GM21360 (cell line): Measurements from ENCODE around the gene OCLN.
"Not testable (repeated sequence)": the region's sequence is repeated elsewhere in the genome, so short reads cannot be mapped to it uniquely, and the experiment has no call there.

Experiments used
- ATAC-seq: cut with Tn5 transposase; IDR thresholded peaks from one replicate; pipeline ENCODE4 v1.9.1; 2021; ENCODE audit warnings: mild to moderate bottlenecking, moderate library complexity; ENCODE audit not compliant: unreplicated experiment

OCLN gene

DNA sequence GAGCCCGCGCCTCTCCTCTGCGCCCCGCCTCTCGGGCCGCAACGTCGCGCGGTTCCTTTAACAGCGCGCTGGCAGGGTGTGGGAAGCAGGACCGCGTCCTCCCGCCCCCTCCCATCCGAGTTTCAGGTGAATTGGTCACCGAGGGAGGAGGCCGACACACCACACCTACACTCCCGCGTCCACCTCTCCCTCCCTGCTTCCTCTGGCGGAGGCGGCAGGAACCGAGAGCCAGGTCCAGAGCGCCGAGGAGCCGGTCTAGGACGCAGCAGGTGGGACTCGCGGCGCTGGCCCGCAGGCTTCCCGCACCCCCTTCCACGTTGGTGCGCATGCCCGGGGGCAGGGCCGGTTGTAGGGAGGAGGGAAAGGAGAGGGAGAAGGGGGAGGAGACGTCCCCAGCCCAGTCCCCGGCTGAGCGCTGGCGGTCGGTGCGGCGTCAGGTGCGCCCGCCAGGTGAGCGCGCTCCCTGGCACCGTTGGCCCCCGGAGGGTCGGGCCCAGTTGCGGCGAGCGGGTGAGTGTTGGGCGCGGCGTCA lies at the start of gene OCLN:
Gene OCLN, plus strand, starts transcription at position 400 of the 532 bp plus-strand sequence. CDS start 11,455 bp downstream, outside the sequence.
- peak; percentile 51 for ATAC-seq

DNA sequence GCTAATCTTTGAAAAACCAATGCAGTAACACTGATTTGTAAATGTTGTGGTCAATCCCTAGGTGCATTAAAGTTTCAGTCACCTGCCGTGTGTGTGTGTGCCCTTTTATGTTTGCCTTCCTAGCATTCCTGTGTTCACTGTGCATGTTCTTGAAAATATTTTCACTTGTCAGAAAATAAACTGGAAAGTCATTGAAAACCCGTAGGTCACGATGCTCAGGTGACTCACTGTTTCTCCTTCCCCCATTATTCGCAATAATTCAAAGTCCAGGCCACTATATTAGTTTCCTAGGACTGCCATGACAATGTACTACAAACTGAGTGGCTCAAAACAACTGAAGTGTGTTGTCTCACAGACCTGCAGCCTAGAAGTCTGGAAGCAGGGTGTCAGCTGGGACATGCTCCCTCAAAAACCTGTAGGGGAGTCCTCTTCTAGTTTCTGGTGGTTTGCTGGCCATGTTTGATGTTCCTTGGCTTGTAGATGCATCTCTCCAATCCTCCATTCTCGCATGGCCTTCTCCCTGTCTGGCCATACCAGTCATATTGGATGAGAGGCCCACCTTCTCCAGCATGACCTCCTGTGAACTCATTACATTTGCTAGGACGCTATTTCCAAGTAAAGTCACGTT lies 48.3 kb upstream of the OCLN start:
- no peak for ATAC-seq

- no peak for ATAC-seq
Measured at GRCh38 chr5:69449511-69449910, 43.1 kb upstream of the OCLN start.

DNA sequence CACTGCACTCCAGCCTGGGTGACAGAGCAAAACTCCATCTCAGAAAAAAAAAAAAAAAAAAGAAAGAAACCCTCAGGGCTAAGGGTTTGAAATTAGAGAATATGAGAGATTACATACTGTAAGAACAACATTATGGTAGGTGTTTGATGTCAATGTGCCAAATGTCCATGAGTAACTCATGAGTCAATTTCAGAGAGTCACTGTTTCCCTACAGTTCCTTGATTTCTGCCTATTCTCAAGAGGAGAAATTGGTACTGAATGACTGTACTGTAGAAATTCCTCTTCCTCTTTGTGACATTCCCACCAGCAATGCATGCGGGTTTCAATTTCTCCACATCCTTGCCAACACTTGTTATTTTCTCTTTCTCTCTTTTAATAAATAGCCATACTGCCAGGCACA lies 42.5 kb upstream of the OCLN start:
- no peak for ATAC-seq

- not testable (repeated sequence) for ATAC-seq
Measured at GRCh38 chr5:69450527-69450926, 42.1 kb upstream of the OCLN start.

DNA sequence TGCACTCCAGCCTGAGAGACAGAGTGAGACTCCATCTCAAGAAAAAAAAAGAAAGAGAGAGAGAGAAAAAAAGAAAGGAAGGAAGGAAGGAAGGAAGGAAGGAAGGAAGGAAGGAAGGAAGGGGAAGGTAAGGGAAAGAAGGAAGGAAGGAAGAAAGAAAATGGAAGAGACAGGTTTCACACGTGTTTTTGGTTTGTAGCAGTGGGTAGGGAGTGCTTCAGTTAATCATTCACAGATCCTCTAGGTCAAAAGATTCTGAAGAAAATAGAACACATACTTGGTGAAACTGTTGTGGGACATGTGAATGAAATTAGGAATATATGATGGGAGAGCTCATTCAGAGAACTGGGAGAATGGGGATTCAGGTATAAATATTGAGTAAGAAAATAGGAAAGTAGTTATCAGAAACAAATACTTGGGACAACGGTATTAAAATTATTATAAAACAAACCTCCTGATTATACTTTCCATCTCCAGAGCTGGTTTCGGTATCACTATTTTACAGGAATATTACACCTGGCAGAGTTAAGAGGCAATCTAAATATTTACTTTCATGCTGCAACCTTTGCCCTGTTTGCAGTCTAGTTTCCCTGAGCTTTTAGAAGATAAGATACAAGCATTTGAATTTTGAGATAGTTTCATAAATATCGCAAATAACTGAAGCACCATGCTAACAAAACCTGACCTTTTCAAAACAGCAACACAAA lies 40.5 kb upstream of the OCLN start:
- ATAC-seq: no peak

GRCh38 chr5:69453487-69453886 lies 39.1 kb upstream of the OCLN start:
- ATAC-seq: not testable (repeated sequence)

DNA sequence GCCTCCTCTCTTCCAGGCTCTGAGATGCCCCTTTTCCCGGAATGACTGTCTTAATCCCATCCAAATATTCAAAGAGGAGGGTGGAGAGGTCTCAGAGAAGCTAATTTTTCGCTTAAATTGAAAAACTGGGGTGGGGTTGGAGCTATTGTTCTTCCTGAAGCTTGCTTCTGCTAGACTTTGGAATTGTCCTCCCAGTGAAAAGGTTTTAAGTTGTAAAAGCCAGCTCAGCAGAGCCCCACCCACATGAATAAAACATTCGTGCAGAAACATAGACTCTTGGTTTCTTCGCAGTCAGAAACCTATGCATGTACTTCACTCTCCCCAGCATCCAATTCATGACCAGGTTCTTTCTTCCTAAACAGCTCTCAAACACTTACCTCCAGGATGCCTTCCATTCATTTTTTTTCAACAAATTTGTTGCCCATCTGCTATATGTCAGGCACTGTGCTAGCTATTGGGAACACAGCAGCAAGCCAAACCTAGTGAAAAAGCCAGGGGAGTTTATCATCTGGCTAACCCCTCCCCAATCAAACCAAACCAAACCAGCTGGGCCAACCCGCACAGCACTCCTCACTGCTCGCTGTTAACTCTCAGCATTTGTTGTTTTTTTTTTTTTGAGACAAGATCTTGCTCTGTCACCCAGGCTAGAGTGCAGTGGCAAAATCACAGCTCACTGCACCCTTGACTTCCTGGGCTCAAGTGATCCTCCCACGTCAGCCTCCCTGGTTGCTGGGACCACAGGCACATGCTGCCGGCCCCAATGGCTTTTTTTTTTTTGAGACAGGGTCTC lies 37.9 kb upstream of the OCLN start:
- ATAC-seq: no peak

- not testable (repeated sequence) for ATAC-seq
Measured at GRCh38 chr5:69455428-69455988, 37.1 kb upstream of the OCLN start.

- ATAC-seq: no peak
Measured at GRCh38 chr5:69462170-69462569, 30.4 kb upstream of the OCLN start.

- not testable (repeated sequence) for ATAC-seq
Measured at GRCh38 chr5:69466375-69466774, 26.2 kb upstream of the OCLN start.

DNA sequence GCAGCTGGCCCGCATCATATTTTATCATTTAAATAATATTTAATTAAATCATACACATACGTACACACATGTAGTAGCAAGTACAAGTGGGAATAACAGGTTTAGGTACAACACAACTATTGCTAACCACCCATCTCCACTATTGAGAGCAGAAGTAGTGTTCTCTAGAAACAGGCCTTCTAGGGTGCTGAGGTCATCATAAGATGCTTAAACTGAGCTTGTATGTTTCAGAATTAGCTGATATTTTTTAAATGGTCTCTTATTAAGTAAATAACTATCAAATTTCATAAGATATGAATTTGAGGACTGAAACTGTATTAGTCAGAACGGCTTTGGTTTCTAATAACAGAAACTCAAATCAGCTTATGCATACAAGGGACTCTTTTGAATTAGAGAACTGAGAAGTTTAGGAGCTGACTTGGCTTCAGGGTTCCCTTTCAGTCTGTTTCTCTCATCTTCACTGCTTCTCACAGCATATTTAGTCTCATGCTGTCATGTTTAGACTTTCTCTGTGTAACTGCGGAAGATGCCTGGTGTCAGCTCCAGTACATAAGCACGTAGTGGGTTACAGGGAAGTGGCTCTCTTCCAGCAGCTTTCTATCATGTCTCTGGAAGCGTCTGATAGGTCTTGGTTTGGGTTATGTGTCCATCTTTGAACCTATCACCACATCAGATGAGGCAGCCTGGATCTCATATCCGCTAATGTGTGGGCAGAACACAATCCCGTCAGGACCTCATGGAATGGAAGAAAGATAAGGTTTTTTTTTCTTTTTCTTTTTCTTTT lies 25.0 kb upstream of the OCLN start:
- peak; percentile 94 for ATAC-seq

DNA sequence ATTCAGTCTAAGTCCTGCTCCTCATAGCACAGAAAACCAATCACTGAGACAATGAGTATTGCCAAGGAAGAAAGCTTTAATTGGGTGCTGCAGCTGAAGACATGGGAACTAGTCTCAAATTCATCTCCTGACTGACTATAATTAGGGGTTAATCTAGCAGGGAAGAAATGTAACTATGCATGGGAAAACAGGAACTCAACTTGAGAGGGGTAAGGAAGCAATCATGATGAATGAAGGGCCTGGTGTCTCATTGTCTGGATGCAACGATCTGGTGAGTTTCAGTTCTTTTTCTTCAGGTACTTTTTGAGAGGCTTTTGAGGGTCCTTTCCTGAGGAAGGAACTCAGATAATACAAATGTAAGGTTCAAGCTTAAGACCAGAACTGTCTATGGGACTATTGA lies 24.0 kb upstream of the OCLN start:
- no peak for ATAC-seq

GRCh38 chr5:69471516-69471915 lies 21.1 kb upstream of the OCLN start:
- not testable (repeated sequence) for ATAC-seq

DNA sequence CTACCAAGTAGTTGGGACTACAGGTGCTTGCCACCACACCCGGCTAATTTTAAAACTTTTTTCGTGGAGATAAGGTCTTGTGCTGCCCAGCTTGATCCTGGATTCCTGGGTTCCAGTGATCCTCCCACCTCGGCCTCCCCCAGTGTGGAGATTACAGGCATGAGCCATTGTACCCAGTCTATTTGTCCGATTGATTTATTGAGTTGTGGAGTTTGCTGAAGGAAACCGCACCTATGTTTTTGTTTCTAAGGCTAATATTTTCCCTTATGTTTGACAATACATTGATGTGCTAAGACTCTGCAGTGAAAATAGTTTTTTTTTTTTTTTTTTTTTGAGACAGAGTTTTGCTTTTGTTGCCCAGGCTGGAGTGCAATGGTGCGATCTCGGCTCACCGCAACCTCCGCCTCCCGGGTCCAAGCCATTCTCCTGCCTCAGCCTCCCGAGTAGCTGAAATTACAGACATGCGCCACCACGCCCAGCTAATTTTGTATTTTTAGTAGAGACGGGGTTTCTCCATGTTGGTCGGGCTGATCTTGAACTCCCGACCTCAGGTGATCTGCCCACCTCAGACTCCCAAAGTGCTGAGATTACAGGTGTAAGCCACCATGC lies 20.0 kb upstream of the OCLN start:
- ATAC-seq: not testable (repeated sequence)

DNA sequence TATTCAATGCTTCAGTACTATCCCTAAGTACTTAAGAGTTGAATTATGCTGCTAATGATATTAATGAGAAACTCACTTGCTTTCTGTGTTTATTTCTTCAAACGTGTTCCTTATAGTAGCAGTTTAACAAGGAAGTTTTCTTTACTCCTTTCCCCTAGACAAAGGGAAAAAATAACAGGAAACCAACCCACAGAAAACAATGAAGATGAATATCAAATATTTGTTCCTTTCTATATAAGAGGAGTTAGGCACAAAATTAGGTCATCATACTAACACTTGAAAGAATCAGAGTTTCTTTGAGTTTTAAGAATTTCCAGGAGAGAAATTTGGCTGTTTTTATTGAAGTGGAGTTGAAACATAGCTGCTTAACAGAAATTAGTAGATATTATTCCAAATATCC lies 15.4 kb upstream of the OCLN start:
- no peak for ATAC-seq

- not testable (repeated sequence) for ATAC-seq
Measured at GRCh38 chr5:69478296-69478695, 14.3 kb upstream of the OCLN start.

- ATAC-seq: no peak
Measured at GRCh38 chr5:69484891-69485290, 7.7 kb upstream of the OCLN start.

DNA sequence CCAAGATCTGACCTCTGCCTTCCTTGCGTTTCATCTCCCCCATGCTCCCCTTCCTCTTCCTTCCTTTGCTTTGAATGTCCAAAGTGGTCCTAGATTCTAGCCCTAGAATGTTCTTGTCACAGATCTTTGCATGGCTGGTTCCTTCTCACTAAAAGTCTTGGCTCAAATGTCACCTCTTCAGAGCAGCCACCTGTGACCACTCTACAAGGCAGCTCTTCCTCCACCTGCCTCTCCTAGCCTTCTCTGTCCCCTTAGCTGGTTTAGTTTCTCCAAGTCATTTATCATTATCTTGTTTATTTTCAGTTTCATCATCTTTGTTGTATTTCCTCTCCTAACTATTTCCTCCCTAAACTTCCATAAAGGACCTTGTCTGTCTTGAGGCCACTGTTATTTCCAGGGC lies 7.1 kb upstream of the OCLN start:
- ATAC-seq: no peak

GRCh38 chr5:69489246-69489645 lies 3.3 kb upstream of the OCLN start:
- no peak for ATAC-seq
